CD4-positive, CD25-positive, alpha-beta regulatory T cell (primary cell): ENCODE results near the gene TRMT44. TPM values are rescaled to one million over a fixed set of nuclear protein-coding genes. Genes with fewer than 3 reads are reported as not detected.

Experiments used
- ATAC-seq, 2 donors: fragments of 150-1000 bp; cut with Tn5 transposase; one replicate each; pipeline ENCODE4 v1.10.0; 2021; ENCODE audit warnings: low read depth in 2 of 2, moderate number of reproducible peaks in 2 of 2, moderate library complexity in 1 of 2
- DNase-seq, 3 donors: peaks; one replicate each; pipeline versions ENCODE4 v3.0.0 to v3.0.0-alpha.2; 2012 to 2022; ENCODE audit warnings: mixed read lengths in 1 of 3
- H3K27ac ChIP-seq: one replicate; pipeline ENCODE4 v1.7.0; 2013; ENCODE audit warnings: mild to moderate bottlenecking, low read length; ENCODE audit not compliant: insufficient read depth, poor library complexity, severe bottlenecking
- H3K27me3 ChIP-seq: one replicate; pipeline ENCODE4 v1.7.0; 2013; ENCODE audit warnings: low read length; ENCODE audit not compliant: control insufficient read depth, insufficient read depth
- H3K36me3 ChIP-seq: one replicate; pipeline ENCODE4 v1.7.0; 2013; ENCODE audit warnings: mild to moderate bottlenecking, low read length, moderate library complexity; ENCODE audit not compliant: control insufficient read depth, insufficient read depth
- H3K4me1 ChIP-seq: 2 replicates; pipeline ENCODE4 v1.7.0; 2013; ENCODE audit warnings: mild to moderate bottlenecking, low read length; ENCODE audit not compliant: insufficient read depth, control insufficient read depth, poor library complexity, severe bottlenecking
- H3K4me3 ChIP-seq: one replicate; pipeline ENCODE4 v1.7.0; 2013; ENCODE audit warnings: low read depth, mild to moderate bottlenecking, low read length, moderate library complexity
- H3K9me3 ChIP-seq, 2 experiments: 1 replicate in 1 of 2; 2 replicates in 1 of 2; pipeline ENCODE4 v1.7.0; 2013; ENCODE audit warnings: low read length in 2 of 2, mild to moderate bottlenecking in 1 of 2, moderate library complexity in 1 of 2; ENCODE audit not compliant: control insufficient read depth in 2 of 2
- H3K27ac Mint-ChIP-seq, 3 donors: one replicate each; pipeline ENCODE4 v1.8.0; 2020 to 2022; ENCODE audit warnings: mild to moderate bottlenecking in 3 of 3, mixed read lengths in 3 of 3, moderate library complexity in 2 of 3
- H3K27me3 Mint-ChIP-seq: one replicate; pipeline ENCODE4 v1.8.0; 2022; ENCODE audit warnings: mild to moderate bottlenecking, mixed read lengths
- H3K36me3 Mint-ChIP-seq: one replicate; pipeline ENCODE4 v1.8.0; 2020; ENCODE audit warnings: mixed read lengths
- H3K4me1 Mint-ChIP-seq, 4 donors: one replicate each; pipeline ENCODE4 v1.8.0; 2020 to 2022; ENCODE audit warnings: mixed read lengths in 4 of 4, mild to moderate bottlenecking in 1 of 4
- H3K4me3 Mint-ChIP-seq, 4 donors: one replicate each; pipeline ENCODE4 v1.8.0; 2020 to 2022; ENCODE audit warnings: mild to moderate bottlenecking in 4 of 4, mixed read lengths in 4 of 4, moderate library complexity in 3 of 4
- H3K9me3 Mint-ChIP-seq, 7 donors: one replicate each; pipeline ENCODE4 v1.8.0; 2020 to 2022; ENCODE audit warnings: mixed read lengths in 7 of 7, mild to moderate bottlenecking in 3 of 7, moderate library complexity in 2 of 7
- polyA plus RNA-seq, 4 donors: library from polyadenylated mRNA; unstranded; fragments of 300-500 nt; fragmentation: Illumina TruSeq; gene quantifications; one replicate each; pipeline ENCODE4 v1.2.3, GENCODE V29; 2021
- total RNA-seq: library from RNA; stranded (reverse); gene quantifications from one replicate; pipeline ENCODE4 v1.2.3, GENCODE V29; 2022

The TRMT44 gene
- total and polyA plus RNA-seq, 5 donors from 2014 or later = 10.9 to 26.2 (median 15.4) TPM

- no peaks in the 10 kb centered on the region for H3K9me3 ChIP-seq
- Mint-ChIP-seq H3K4me1 (peaks cover 0 to 3% (median 1%) of the 10 kb centered on the region in 4 donors), H3K36me3 (peaks cover 29% of the 10 kb centered on the region), H3K27ac (no peak overlapping the region), H3K27me3 (no peaks in the 10 kb centered on the region), H3K9me3 (no peaks in the 10 kb centered on the region), H3K4me3 (no peak overlapping the region)
- no peaks in the 10 kb centered on the region for H3K4me1 ChIP-seq
- H3K27me3 ChIP-seq = no peaks in the 10 kb centered on the region
- H3K27ac ChIP-seq = no peak overlapping the region
- H3K4me3 ChIP-seq = no peak overlapping the region
- DNase-seq (no peak), ATAC-seq (no peak)
- H3K36me3 ChIP-seq = peaks cover 5% of the 10 kb centered on the region
Measured at GRCh38 chr4:8472158-8472688, 31.6 kb downstream of the TRMT44 start.

- Histone ChIP-seq H3K27ac (no peak overlapping the region), H3K9me3 (no peaks in the 10 kb centered on the region), H3K36me3 (peaks cover 5% of the 10 kb centered on the region), H3K27me3 (no peaks in the 10 kb centered on the region), H3K4me3 (no peak overlapping the region), H3K4me1 (no peaks in the 10 kb centered on the region)
- ATAC-seq (no peak), DNase-seq (no peak)
- no peaks in the 10 kb centered on the region for H3K27me3 Mint-ChIP-seq
- no peak overlapping the region for H3K27ac Mint-ChIP-seq
- no peaks in the 10 kb centered on the region for H3K9me3 Mint-ChIP-seq
- H3K4me1 Mint-ChIP-seq = peaks cover 0 to 3% (median 1%) of the 10 kb centered on the region in 4 donors
- no peak overlapping the region for H3K4me3 Mint-ChIP-seq
- H3K36me3 Mint-ChIP-seq = peaks cover 29% of the 10 kb centered on the region
Measured at GRCh38 chr4:8472689-8473197, 32.2 kb downstream of the TRMT44 start.

- ATAC-seq = no peak
- no peaks in the 10 kb centered on the region for H3K27me3 Mint-ChIP-seq
- no peaks in the 10 kb centered on the region for H3K4me1 ChIP-seq
- peaks cover 26% of the 10 kb centered on the region for H3K36me3 Mint-ChIP-seq
- H3K9me3 ChIP-seq = no peaks in the 10 kb centered on the region
- no peak overlapping the region for H3K27ac Mint-ChIP-seq
- no peaks in the 10 kb centered on the region for H3K9me3 Mint-ChIP-seq
- H3K27ac ChIP-seq = no peak overlapping the region
- H3K4me3 ChIP-seq = no peak overlapping the region
- H3K4me3 Mint-ChIP-seq = no peak overlapping the region
- DNase-seq = no peak
- H3K4me1 Mint-ChIP-seq = peaks cover 0 to 3% (median 1%) of the 10 kb centered on the region in 4 donors
- no peaks in the 10 kb centered on the region for H3K36me3 ChIP-seq
- H3K27me3 ChIP-seq = no peaks in the 10 kb centered on the region
Measured at GRCh38 chr4:8473198-8473919, 32.8 kb downstream of the TRMT44 start.

GRCh38 chr4:8473920-8474590 lies 33.5 kb downstream of the TRMT44 start:
- peaks cover 0 to 2% (median 0%) of the 10 kb centered on the region in 4 donors for H3K4me1 Mint-ChIP-seq
- Histone ChIP-seq H3K27me3 (no peaks in the 10 kb centered on the region), H3K27ac (no peak overlapping the region), H3K9me3 (no peaks in the 10 kb centered on the region), H3K4me1 (no peaks in the 10 kb centered on the region), H3K36me3 (no peaks in the 10 kb centered on the region), H3K4me3 (no peak overlapping the region)
- ATAC-seq (no peak), DNase-seq (no peak)
- H3K4me3 Mint-ChIP-seq = no peak overlapping the region
- no peak overlapping the region for H3K27ac Mint-ChIP-seq
- no peaks in the 10 kb centered on the region for H3K9me3 Mint-ChIP-seq
- H3K27me3 Mint-ChIP-seq = no peaks in the 10 kb centered on the region
- H3K36me3 Mint-ChIP-seq = peaks cover 26% of the 10 kb centered on the region

- H3K4me3 Mint-ChIP-seq = no peak overlapping the region
- no peak overlapping the region for H3K27ac Mint-ChIP-seq
- H3K27me3 ChIP-seq = no peaks in the 10 kb centered on the region
- no peak overlapping the region for H3K27ac ChIP-seq
- H3K9me3 ChIP-seq = no peaks in the 10 kb centered on the region
- DNase-seq = no peak
- ATAC-seq = no peak
- H3K36me3 Mint-ChIP-seq = peaks cover 22% of the 10 kb centered on the region
- H3K4me1 ChIP-seq = no peaks in the 10 kb centered on the region
- no peak overlapping the region for H3K4me3 ChIP-seq
- H3K9me3 Mint-ChIP-seq = no peaks in the 10 kb centered on the region
- no peaks in the 10 kb centered on the region for H3K27me3 Mint-ChIP-seq
- peaks cover 0 to 2% (median 0%) of the 10 kb centered on the region in 4 donors for H3K4me1 Mint-ChIP-seq
- H3K36me3 ChIP-seq = no peaks in the 10 kb centered on the region
Measured at GRCh38 chr4:8474856-8475255, 34.3 kb downstream of the TRMT44 start.

- Histone ChIP-seq H3K9me3 (no peaks in the 10 kb centered on the region), H3K27me3 (no peaks in the 10 kb centered on the region), H3K4me3 (no peak overlapping the region), H3K36me3 (no peaks in the 10 kb centered on the region), H3K4me1 (no peaks in the 10 kb centered on the region), H3K27ac (no peak overlapping the region)
- ATAC-seq (no peak), DNase-seq (no peak)
- no peak overlapping the region for H3K4me3 Mint-ChIP-seq
- H3K27me3 Mint-ChIP-seq = no peaks in the 10 kb centered on the region
- peaks cover 0 to 1% (median 0%) of the 10 kb centered on the region in 7 donors for H3K9me3 Mint-ChIP-seq
- H3K36me3 Mint-ChIP-seq = peaks cover 19% of the 10 kb centered on the region
- no peak overlapping the region for H3K27ac Mint-ChIP-seq
- H3K4me1 Mint-ChIP-seq = peaks cover 0 to 4% (median 1%) of the 10 kb centered on the region in 4 donors
Measured at GRCh38 chr4:8475751-8476575, 35.4 kb downstream of the TRMT44 start.

- H3K27ac ChIP-seq = no peak overlapping the region
- Mint-ChIP-seq H3K27me3 (no peaks in the 10 kb centered on the region), H3K4me1 (peaks cover 0 to 4% (median 1%) of the 10 kb centered on the region in 4 donors), H3K36me3 (peaks cover 14% of the 10 kb centered on the region), H3K4me3 (no peak overlapping the region), H3K9me3 (peaks cover 0 to 1% (median 0%) of the 10 kb centered on the region in 7 donors), H3K27ac (no peak overlapping the region)
- H3K4me1 ChIP-seq = no peaks in the 10 kb centered on the region
- H3K36me3 ChIP-seq = no peaks in the 10 kb centered on the region
- H3K9me3 ChIP-seq = no peaks in the 10 kb centered on the region
- DNase-seq (no peak), ATAC-seq (no peak)
- no peak overlapping the region for H3K4me3 ChIP-seq
- no peaks in the 10 kb centered on the region for H3K27me3 ChIP-seq
Measured at GRCh38 chr4:8477095-8477635, 36.6 kb downstream of the TRMT44 start.
